HEK293T (cell line): ENCODE results near the gene CCDC146.

Source experiments
- CTCF ChIA-PET: fragments of 350-600 bp; formaldehyde crosslinking; extraction: SDS; loops from one replicate; lab custom pipeline; 2021; ENCODE audit warnings: antibody characterized with exemption, inconsistent platforms; lab: Yijun Ruan, JAX
- POLR2A ChIA-PET: fragments of 350-600 bp; formaldehyde crosslinking; extraction: SDS; loops from one replicate; lab custom pipeline; 2020; ENCODE audit warnings: antibody characterized with exemption, inconsistent platforms; lab: Yijun Ruan, JAX
- DNase-seq: peaks from one replicate; pipeline ENCODE4 v3.0.0; 2012; ENCODE audit warnings: mixed read lengths; ENCODE audit errors: extremely low spot score
- ARNT ChIP-seq: fragments of 450-650 bp; IDR thresholded peaks from 2 replicates; pipeline ENCODE4 v1.6.1; 2017; ENCODE audit warnings: mild to moderate bottlenecking
- BHLHE40 ChIP-seq: fragments of 450-650 bp; IDR thresholded peaks from 2 replicates; pipeline ENCODE4 v1.6.1; 2016; ENCODE audit warnings: mild to moderate bottlenecking, moderate library complexity, borderline replicate concordance
- CTBP1 ChIP-seq: fragments of 450-650 bp; IDR thresholded peaks from 2 replicates; pipeline ENCODE4 v1.6.1; 2016; ENCODE audit warnings: borderline replicate concordance
- ELF4 ChIP-seq: fragments of 450-650 bp; IDR thresholded peaks from 2 replicates; pipeline ENCODE4 v1.6.1; 2017; ENCODE audit warnings: antibody characterized with exemption
- FOXA1 ChIP-seq: fragments of 450-650 bp; IDR thresholded peaks from 2 replicates; pipeline ENCODE4 v1.6.1; 2016; ENCODE audit warnings: mild to moderate bottlenecking
- FOXK2 ChIP-seq: fragments of 450-650 bp; IDR thresholded peaks from 2 replicates; pipeline ENCODE4 v1.6.1; 2016; ENCODE audit warnings: mild to moderate bottlenecking
- FOXM1 ChIP-seq: fragments of 450-650 bp; IDR thresholded peaks from 2 replicates; pipeline ENCODE4 v1.6.1; 2017; ENCODE audit warnings: mild to moderate bottlenecking, borderline replicate concordance
- HDGF ChIP-seq: fragments of 450-650 bp; IDR thresholded peaks from 2 replicates; pipeline ENCODE4 v1.6.1; 2017; ENCODE audit warnings: antibody characterized with exemption, borderline replicate concordance
- L3MBTL2 ChIP-seq: fragments of 450-650 bp; conservative IDR thresholded peaks from 2 replicates; pipeline ENCODE4 v1.6.1; 2016; ENCODE audit warnings: mild to moderate bottlenecking
- LEF1 ChIP-seq: fragments of 450-650 bp; IDR thresholded peaks from 2 replicates; pipeline ENCODE4 v1.6.1; 2017; ENCODE audit warnings: mild to moderate bottlenecking, borderline replicate concordance
- NFRKB ChIP-seq: fragments of 450-650 bp; IDR thresholded peaks from 2 replicates; pipeline ENCODE4 v1.6.1; 2016; ENCODE audit warnings: mild to moderate bottlenecking, moderate library complexity
- SP1 ChIP-seq: fragments of 450-650 bp; IDR thresholded peaks from 2 replicates; pipeline ENCODE4 v1.6.1; 2017
- SUZ12 ChIP-seq: fragments of 450-650 bp; IDR thresholded peaks from 2 replicates; pipeline ENCODE4 v1.6.1; 2016; ENCODE audit warnings: mild to moderate bottlenecking
- TARDBP ChIP-seq: fragments of 450-650 bp; IDR thresholded peaks from 2 replicates; pipeline ENCODE4 v1.6.1; 2016
- ZNF384 ChIP-seq: fragments of 450-650 bp; IDR thresholded peaks from 2 replicates; pipeline ENCODE4 v1.6.1; 2016
- TF ChIP-seq, protein P1 (sequence below): fragments of 450-650 bp; IDR thresholded peaks from 2 replicates; pipeline ENCODE4 v1.6.1; 2016

CCDC146 gene

DNA sequence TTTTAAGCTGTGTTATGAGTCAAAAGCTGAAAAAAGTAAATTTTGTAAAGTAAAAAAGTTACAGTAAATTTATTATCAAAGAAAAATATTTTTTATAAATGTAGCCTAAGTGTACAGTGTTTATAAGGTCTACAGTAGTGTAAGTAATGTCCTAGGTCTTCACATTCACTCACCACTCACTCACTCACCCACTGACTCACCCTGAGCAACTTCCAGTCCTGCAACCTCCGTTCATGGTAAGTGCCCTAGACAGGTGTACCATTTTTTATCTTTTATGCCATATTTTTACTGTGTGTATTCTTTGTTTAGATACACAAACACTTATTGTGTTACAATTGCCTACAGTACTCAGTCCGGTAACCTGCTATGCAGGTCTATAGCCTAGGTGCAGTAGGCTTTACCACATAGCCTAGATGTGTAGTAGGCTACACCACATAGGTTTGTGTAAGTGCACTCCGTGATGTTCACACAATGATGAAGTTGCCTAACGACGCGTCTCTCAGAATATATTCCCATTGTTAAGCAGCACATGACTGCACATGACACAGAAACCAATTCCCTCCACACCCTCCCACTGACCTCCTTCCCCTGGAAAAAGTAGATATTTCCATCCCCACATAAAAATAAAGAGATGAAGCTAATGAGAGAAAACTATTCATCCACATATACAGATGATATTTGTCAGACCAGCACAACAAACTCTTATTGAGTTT is 122.0 kb downstream of the CCDC146 start:
- TF ChIP-seq FOXA1 (no peak), NFRKB (no peak), HDGF (no peak), BHLHE40 (no peak), L3MBTL2 (no peak), FOXM1 (no peak), TARDBP (no peak), FOXK2 (no peak), SUZ12 (no peak), ARNT (no peak), SP1 (no peak), ELF4 (no peak), LEF1 (no peak), CTBP1 (no peak), ZNF384 (no peak)
- TF ChIP-seq, protein P1, sequence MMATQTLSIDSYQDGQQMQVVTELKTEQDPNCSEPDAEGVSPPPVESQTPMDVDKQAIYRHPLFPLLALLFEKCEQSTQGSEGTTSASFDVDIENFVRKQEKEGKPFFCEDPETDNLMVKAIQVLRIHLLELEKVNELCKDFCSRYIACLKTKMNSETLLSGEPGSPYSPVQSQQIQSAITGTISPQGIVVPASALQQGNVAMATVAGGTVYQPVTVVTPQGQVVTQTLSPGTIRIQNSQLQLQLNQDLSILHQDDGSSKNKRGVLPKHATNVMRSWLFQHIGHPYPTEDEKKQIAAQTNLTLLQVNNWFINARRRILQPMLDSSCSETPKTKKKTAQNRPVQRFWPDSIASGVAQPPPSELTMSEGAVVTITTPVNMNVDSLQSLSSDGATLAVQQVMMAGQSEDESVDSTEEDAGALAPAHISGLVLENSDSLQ: no peak
- CTCF ChIA-PET: no interaction called here
- no peak for DNase-seq

DNA sequence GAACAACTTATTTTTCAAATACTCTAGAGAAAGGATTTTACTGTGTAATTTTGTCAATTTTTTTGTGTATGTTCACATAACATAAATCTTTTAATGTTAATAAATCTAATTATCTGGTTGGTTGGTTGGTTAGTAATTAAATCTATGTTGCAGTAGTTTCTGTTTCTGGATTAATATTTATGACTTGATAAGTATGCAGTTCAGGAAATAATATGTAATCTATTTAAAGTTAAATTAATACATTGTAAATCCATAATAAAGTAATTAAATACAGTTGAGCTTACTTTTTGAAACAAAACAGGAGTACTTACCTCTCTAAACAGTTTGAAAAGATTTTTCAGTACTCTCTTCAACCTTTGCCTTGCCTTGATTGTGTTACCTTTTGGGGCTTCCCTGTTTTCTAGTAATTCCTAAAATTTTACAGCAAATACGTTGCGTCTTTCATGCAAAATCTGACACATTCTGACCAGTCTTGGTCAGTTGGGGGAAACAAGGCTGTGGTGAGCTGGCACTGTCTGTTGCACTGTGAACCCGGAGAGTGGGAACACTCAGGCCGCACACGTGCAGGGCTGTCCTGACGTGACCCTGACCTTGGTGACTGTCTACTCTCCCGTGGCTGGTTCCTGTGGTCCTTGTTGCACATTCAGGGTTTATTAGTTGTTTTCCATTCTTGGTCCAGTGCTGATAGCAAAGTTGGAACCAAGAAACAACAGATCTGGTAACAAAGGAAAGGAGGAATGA is 122.8 kb downstream of the CCDC146 start:
- ChIA-PET POLR2A (no interaction called here), CTCF (interaction anchor here (0.6 kb wide), 1 partner anchor 29 kb away, joined by 4 read pairs; no protein-coding TSS in a partner anchor)
- no peak for DNase-seq
- TF ChIP-seq HDGF (no peak), SUZ12 (no peak), ZNF384 (no peak), FOXM1 (no peak), FOXA1 (no peak), LEF1 (no peak), L3MBTL2 (no peak), FOXK2 (no peak), NFRKB (no peak), CTBP1 (no peak), BHLHE40 (no peak), ARNT (no peak)
- TF ChIP-seq, protein P1: no peak

More for the DNA sequence above, 122.0 kb downstream of the CCDC146 start:
- POLR2A ChIA-PET: no interaction called here

DNA sequence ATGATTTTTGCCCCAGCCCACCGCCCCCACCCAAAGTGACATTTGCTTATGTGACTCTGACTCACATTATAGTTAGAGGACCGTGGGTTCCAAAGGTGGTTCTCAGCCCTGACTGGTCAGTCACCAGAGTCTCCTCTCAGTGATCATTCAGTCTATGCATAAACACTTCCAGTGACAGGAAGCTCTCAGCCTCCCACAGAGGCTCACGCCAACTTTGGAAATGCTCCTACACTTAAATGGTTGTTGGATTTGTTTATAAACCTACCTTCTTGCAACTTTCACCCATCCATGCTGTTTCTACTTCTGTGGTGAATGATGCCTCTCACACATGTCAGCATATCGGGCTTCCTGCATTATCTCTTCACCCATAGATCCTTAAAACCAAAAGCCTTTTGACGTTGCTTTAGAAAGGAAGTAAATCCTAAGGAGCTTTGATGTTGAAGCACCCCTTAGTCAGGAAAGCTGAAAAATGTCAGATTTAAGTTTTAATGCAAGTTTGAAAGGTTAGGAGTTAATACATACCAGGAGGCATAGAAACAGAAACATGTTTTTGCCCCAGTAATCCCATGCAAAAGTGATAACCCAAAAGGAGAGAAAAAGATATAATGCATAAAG is 123.7 kb downstream of the CCDC146 start:
- DNase-seq: no peak
- POLR2A ChIA-PET: no interaction called here
- CTCF ChIA-PET: interaction anchor here (0.6 to 1.7 kb wide), 3 partner anchors 19 to 124 kb away, joined by 4 to 7 read pairs (median 5); partner anchors contain the start of gene CCDC146
- TF ChIP-seq SUZ12 (no peak), NFRKB (no peak), SP1 (no peak), FOXA1 (no peak), FOXM1 (no peak), ARNT (no peak), TARDBP (no peak), BHLHE40 (no peak), CTBP1 (no peak), HDGF (no peak), ZNF384 (no peak), LEF1 (no peak)

DNA sequence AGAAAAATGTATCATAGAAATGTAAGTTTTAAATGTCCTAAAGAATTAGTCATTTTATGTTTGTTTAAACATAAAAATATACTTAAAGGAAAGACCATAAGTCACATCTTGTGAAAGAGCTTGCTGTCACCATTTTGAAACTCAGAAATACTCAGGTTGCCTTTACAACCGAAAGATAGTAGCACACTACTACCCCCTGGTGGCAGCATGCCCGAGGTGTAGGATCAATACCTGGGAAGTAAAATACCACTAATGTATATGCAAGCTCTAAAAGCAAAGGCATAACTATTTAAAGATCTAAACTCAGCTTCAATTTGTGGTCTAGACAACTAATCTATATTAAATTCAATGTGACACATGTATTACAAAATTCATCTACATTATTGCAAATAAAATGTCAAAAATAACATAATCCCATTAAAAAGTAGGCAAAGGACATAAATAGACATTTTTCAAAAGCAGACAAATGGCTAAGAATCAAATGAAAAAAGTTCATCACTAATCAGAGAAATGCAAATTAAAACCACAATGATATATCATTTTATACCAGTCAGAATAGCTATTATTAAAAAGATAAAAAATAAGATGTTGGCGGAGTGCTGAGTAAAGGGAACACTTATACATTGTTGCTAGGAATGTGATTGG is 124.9 kb downstream of the CCDC146 start:
- CTCF ChIA-PET: interaction anchor here (0.6 to 1.7 kb wide), 6 partner anchors 12 to 175 kb away, joined by 3 to 7 read pairs (median 4); partner anchors contain the start of gene CCDC146
- DNase-seq: peak; percentile 59
- TF ChIP-seq SP1 (no peak), NFRKB (no peak), L3MBTL2 (no peak), FOXA1 (no peak)
- POLR2A ChIA-PET: no interaction called here

DNA sequence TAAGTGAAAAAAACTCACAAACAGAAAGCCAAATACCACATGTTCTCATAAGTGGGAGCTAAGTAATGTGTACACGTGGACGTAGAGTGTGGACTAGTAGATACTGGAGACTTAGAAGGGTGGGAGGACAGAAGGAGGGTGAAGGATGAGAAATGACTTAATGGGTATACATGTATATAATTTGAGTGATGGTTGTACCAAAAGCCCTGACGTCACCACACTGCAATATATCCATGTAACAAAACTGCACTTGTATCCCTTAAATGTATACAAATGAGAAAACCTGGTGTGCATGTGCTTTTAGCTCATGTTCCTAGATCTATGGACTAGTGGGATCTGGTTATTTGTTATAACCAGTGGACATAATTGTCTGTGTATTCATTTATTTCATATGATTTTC is 125.7 kb downstream of the CCDC146 start:
- POLR2A ChIA-PET: no interaction called here
- DNase-seq: no peak
- CTCF ChIA-PET: no interaction called here
- TF ChIP-seq LEF1 (no peak), TARDBP (no peak), SUZ12 (no peak), ZNF384 (no peak), SP1 (no peak)

DNA sequence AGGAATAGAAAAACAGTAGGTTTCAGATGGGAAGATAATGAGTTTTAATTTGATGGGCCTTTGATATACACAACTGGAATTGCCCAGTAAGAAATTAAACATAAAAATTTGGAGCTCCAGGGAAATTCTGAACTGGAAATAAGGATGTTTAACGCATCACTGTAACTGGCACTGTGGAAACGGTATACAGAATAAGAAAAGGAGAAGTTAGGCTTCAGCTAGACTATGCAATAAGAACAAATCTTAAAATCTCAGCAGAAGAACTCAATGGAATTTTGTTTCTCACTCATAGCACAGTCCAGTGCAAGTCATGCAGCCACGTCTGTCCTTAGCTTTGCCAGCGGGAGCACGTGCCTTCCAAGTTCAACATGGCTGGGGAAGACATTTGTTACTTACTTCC is 130.1 kb downstream of the CCDC146 start:
- POLR2A ChIA-PET: no interaction called here
- DNase-seq: no peak
- TF ChIP-seq LEF1 (no peak), FOXM1 (no peak), NFRKB (no peak), SP1 (no peak), BHLHE40 (no peak), FOXA1 (no peak), ZNF384 (no peak), HDGF (no peak), ARNT (no peak), FOXK2 (no peak), L3MBTL2 (no peak)
- CTCF ChIA-PET: no interaction called here
